Heart left ventricle (tissue), 13 donors: Measurements from ENCODE around the gene SUSD2.

Source experiments
- POLR2A ChIP-seq, 2 donors: fragments of 450-650 bp; IDR thresholded peaks; one replicate each; pipeline ENCODE4 v1.6.1; 2017; ENCODE audit warnings: antibody characterized with exemption in 2 of 2, mild to moderate bottlenecking in 2 of 2, moderate library complexity in 2 of 2
- TF ChIP-seq, protein P1 (sequence below), 12 donors: fragments of 200-600 bp; sonication (generic) in 4 of 12; IDR thresholded peaks; one replicate each; pipeline versions ENCODE4 v1.5.0 to v1.8.0; 2018 to 2022; ENCODE audit warnings: antibody characterized with exemption in 12 of 12, mild to moderate bottlenecking in 5 of 12
- donor health status: ischemic (EF 13 %, LVEDD 7.1; RV severe dilation, severe dysfunction).
- donor health status: DM: no; HTN: yes; CAD: no.
- donor health status: DM: no; HTN: no; CAD: no.
- donor health status: ischemic (EF 25% LVEDD 6.9; RV normal size, moderate dysfunction).
- donor health status: ischemic (EF 25% LVEDD 5.7; RV mildly dilated, moderate dysfunction).
- donor health status: ischemic (EF 35%, LVEDD 5.7; RV mildly dilated, moderate dysfunction).
- donor health status: nonischemic (EF 11% LVEDD 7.7; RV severe dilation, severe dysfunction).
- donor health status: DM: yes; HTN: yes; CAD: no.
- donor health status: PGD.
- donor health status: ischemic (EF 29% LVEDD 5.4; RV normal size, mild dysfunction).
- donor health status: nonischemic (EF 23%, LVEDD 6.1; RV moderate dilation, normal function).

DNA sequence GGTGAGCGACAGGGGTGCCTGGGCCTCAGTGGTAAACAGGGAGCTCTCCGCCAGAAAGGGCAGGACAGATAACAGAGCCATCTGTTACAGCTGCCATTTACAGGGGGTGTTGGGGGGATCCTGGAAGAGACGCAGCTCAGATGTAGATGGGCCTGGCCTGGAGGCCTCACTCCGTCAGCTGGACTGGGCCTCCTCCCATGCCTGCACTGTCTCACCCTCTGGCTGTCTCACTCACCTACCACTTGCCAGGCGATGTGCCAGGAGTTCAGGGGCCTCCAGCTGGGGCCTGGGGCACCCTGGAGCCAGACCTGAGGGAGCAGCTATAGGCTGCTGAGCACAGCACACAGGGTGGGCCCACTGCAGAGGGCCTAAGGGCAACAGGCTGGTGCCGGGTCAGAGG lies 16.3 kb upstream of the SUSD2 start:
- TF ChIP-seq, protein P1, sequence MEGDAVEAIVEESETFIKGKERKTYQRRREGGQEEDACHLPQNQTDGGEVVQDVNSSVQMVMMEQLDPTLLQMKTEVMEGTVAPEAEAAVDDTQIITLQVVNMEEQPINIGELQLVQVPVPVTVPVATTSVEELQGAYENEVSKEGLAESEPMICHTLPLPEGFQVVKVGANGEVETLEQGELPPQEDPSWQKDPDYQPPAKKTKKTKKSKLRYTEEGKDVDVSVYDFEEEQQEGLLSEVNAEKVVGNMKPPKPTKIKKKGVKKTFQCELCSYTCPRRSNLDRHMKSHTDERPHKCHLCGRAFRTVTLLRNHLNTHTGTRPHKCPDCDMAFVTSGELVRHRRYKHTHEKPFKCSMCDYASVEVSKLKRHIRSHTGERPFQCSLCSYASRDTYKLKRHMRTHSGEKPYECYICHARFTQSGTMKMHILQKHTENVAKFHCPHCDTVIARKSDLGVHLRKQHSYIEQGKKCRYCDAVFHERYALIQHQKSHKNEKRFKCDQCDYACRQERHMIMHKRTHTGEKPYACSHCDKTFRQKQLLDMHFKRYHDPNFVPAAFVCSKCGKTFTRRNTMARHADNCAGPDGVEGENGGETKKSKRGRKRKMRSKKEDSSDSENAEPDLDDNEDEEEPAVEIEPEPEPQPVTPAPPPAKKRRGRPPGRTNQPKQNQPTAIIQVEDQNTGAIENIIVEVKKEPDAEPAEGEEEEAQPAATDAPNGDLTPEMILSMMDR (IDR thresholded peaks at IDR 0.05), result no peak
- TF ChIP-seq POLR2A (IDR thresholded peaks at IDR 0.05), result no peak
